ENCODE data around the gene FTO. TPM values are rescaled to one million over a fixed set of nuclear protein-coding genes. Genes with fewer than 3 reads are reported as not detected.
A peak's percentile ranks its signal among the peaks of the same experiment; 100 is the strongest.

The FTO gene
- total RNA-seq, 1 donor from 2014 or later: 98.6 TPM

DNA sequence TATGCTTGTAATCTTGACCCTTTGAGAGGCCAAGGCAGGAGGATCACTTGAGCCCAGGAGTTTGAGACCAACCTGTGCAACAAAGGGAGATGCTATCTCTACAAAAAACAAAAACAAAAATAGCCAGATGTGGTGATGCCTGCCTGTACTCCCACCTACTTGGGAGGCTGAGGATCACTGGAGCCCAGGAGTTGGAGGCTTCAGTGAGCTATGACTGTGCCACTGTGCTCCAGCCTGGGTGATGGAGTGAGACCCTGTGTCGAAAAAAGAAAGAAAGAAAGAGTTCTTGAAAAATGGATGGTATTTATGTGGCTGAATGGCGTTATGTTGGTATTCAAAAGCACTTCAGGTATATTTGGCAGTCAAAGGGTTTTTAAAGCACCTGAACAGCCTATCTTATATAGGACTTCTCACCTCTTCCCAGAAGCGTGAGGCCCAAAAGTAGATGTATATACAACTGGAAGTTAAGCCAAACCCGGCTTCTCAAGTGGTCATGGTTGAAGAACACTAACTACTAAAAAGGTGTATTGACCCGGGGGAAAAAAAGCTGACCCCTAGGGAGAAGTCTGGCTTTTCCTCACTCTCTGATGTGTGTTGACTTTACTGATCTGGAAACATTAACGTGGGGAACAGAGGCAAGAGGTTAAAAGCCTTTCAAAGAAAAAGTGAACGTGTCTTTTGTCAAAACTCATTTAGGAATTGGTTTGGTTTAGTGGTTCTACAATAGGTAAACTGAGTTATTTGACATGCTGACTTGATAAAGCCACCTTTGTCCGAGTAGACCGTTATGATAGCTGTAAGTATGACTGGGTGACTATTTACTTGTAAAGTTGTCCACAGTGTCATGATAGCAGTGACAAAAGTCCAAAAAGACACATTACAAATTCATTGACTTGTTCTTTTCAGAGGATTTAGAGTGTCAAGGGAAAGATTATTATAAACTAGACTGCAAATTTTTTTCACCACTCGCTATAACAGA, 399.2 kb downstream of the FTO start:
- TF ChIP-seq, protein P1, sequence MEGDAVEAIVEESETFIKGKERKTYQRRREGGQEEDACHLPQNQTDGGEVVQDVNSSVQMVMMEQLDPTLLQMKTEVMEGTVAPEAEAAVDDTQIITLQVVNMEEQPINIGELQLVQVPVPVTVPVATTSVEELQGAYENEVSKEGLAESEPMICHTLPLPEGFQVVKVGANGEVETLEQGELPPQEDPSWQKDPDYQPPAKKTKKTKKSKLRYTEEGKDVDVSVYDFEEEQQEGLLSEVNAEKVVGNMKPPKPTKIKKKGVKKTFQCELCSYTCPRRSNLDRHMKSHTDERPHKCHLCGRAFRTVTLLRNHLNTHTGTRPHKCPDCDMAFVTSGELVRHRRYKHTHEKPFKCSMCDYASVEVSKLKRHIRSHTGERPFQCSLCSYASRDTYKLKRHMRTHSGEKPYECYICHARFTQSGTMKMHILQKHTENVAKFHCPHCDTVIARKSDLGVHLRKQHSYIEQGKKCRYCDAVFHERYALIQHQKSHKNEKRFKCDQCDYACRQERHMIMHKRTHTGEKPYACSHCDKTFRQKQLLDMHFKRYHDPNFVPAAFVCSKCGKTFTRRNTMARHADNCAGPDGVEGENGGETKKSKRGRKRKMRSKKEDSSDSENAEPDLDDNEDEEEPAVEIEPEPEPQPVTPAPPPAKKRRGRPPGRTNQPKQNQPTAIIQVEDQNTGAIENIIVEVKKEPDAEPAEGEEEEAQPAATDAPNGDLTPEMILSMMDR (IDR thresholded peaks at IDR 0.05): no peak
- ATAC-seq (no peak), DNase-seq (no peak)
- Histone ChIP-seq H3K27me3 (ENCODE audit: low read depth) (no peaks in the 10 kb centered on the region), H3K27ac (no peak overlapping the region), H3K36me3 (no peaks in the 10 kb centered on the region), H3K9me3 (no peaks in the 10 kb centered on the region), H3K4me3 (no peak overlapping the region), H3K4me1 (no peaks in the 10 kb centered on the region)
- intact Hi-C loops (cut with DNase I): no loop called here

DNA sequence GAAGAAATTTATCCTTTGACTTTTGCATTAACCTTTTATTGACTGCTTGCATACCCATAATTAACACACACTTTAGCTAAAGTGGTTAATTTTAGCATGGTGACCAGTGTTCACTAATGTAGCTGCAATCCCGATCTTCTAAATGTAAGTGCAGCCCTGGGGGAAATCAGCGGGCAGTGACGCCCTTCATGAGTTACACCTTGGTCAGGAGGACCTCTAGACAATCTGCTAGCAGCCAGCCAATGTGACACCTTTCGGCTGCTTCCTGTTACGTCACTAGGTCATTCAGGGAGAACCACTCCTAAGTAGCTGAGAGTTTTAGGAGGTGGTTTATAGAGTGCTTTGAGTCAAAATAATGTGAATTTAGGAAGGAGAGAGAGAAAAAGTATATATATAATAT, 402.1 kb downstream of the FTO start:
- DNase-seq: no peak
- Histone ChIP-seq H3K27me3 (ENCODE audit: low read depth) (no peaks in the 10 kb centered on the region), H3K9me3 (no peaks in the 10 kb centered on the region), H3K4me3 (no peak overlapping the region), H3K36me3 (no peaks in the 10 kb centered on the region), H3K4me1 (no peaks in the 10 kb centered on the region), H3K27ac (no peak overlapping the region)
- TF ChIP-seq, protein P1 (IDR thresholded peaks at IDR 0.05): no peak
- intact Hi-C loops (cut with DNase I): no loop called here
- ATAC-seq: no peak

DNA sequence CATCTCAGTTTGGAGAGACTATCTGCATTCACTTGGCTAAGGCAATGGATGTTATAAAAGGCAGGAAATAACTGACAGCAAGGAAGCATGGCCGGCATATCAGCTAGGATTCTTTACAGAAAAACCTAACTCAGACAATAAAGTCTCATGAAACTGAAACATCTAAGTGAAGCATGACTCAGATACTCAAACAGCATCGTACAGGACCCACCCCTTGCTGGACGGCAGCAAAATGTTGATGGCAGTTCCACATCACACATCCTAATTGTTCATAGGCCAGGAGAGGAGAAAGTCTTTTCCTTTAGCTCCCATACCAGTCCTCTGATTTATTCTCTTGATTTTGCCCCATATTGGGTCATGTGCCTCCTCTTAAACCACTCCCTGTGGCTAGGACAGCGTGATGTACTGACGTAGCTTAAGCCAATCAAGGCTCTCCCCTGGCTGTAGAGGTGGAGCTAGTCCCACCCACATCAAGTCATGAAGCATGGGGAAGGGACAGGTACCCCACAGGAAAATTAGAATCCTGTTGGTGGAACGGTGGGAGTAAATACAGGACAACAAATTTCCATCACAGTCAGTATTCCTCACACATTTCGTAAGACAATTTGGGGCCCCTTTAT, 403.7 kb downstream of the FTO start:
- ATAC-seq (no peak), DNase-seq (no peak)
- Histone ChIP-seq H3K27me3 (ENCODE audit: low read depth) (no peaks in the 10 kb centered on the region), H3K9me3 (no peaks in the 10 kb centered on the region), H3K4me3 (no peak overlapping the region), H3K36me3 (peaks cover 9% of the 10 kb centered on the region), H3K27ac (no peak overlapping the region), H3K4me1 (no peaks in the 10 kb centered on the region)
- intact Hi-C loops (cut with DNase I): no loop called here
- TF ChIP-seq, protein P1 (IDR thresholded peaks at IDR 0.05): no peak

DNA sequence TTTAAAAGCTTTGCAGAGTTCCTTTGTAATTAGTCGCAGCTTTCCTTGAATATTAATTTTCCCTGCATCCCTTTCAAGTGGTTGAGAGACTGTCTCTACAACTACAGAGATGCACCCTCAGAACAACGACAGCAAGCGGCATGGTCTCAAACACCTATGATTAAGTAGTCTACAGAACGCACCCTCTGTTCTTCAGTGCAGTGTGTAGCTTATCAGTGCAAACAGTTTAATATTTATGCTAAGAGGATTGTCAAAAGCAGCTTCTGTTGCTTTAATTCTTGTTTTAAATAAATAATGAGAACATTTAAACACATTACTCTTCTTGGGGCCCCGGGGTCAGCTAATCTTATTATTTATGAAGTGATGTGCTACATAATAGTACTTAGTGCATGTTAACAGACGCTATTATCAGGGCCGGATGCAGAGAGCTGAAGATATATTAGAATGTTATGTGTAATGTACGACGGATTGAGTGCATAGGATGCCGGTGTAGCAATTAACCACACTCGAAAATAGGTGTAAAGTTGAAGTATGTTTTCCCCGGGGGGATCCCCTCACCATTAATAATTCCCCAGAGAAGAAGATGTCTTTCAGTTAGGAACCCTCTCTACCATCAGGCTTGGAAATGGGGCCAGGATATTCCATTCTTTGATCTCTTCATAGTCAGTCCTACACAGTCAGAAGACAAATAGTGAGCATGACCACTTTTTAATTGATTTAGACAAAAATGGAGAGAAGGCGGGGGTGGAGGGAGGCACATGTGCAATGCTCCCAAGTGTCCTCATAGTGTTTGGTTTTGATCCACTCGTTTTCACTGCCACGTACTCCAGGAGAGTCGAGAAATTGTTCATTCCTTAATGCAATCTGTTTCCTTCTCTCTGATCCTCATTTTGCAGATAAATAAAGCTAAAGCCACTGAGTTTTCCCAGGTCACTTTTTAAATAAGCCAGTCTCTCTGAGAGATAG, 406.3 kb downstream of the FTO start:
- Histone ChIP-seq H3K4me1 (no peaks in the 10 kb centered on the region), H3K27me3 (ENCODE audit: low read depth) (no peaks in the 10 kb centered on the region), H3K9me3 (no peaks in the 10 kb centered on the region), H3K36me3 (peaks cover 24% of the 10 kb centered on the region), H3K27ac (no peak overlapping the region), H3K4me3 (no peak overlapping the region)
- ATAC-seq (peak in 1 of 2 donors; percentile 57), DNase-seq (no peak)
- intact Hi-C loops (cut with DNase I): no loop called here
- TF ChIP-seq, protein P1 (IDR thresholded peaks at IDR 0.05): no peak

Data from lower lobe of right lung (tissue), 2 donors.